Activated B cell treated with CpG ODN at 0.5 μM for 24 hours (primary cell): ENCODE data around the gene LCORL. TPM values are rescaled to one million over a fixed set of nuclear protein-coding genes. Genes with fewer than 3 reads are reported as not detected.

Experiments used
- ATAC-seq: fragments of 200-7000 bp; cut with Tn5 transposase; one replicate; pipeline ENCODE4 v1.10.0; 2021; ENCODE audit warnings: low read depth, mild to moderate bottlenecking, moderate library complexity
- CTCF ChIA-PET: fragments of 350-600 bp; sonication (Branson Sonifier 250); formaldehyde crosslinking; loops from one replicate; lab custom pipeline; 2021; ENCODE audit warnings: antibody characterized with exemption; lab: Charles Lee
- POLR2A ChIA-PET: fragments of 350-600 bp; sonication (Branson Sonifier 250); formaldehyde crosslinking; loops from one replicate; lab custom pipeline; 2021; ENCODE audit warnings: antibody characterized with exemption; lab: Charles Lee
- DNase-seq: peaks from one replicate; pipeline ENCODE4 v3.0.0; 2022
- H3K27ac Mint-ChIP-seq: one replicate; pipeline ENCODE4 v1.8.0; 2020; ENCODE audit warnings: mixed read lengths
- H3K27me3 Mint-ChIP-seq: one replicate; pipeline ENCODE4 v1.8.0; 2021; ENCODE audit warnings: mixed read lengths
- H3K36me3 Mint-ChIP-seq: one replicate; pipeline ENCODE4 v1.8.0; 2021; ENCODE audit warnings: low read depth, mixed read lengths
- H3K4me1 Mint-ChIP-seq: one replicate; pipeline ENCODE4 v1.8.0; 2021; ENCODE audit warnings: mixed read lengths
- H3K4me3 Mint-ChIP-seq: one replicate; pipeline ENCODE4 v1.8.0; 2020; ENCODE audit warnings: mild to moderate bottlenecking, mixed read lengths
- H3K9me3 Mint-ChIP-seq: one replicate; pipeline ENCODE4 v1.8.0; 2020; ENCODE audit warnings: mixed read lengths
- intact Hi-C: fragments of 100-400 bp; cut with micrococcal nuclease; formaldehyde crosslinking; loops from one replicate; pipeline ENCODE4 v1.15.1; 2024
- total RNA-seq: library from RNA; stranded (reverse); gene quantifications from 2 replicates; pipeline ENCODE4 v1.2.3, GENCODE V29; 2022
- TF ChIP-seq, protein P1 (sequence below): fragments of 200-600 bp; IDR thresholded peaks from one replicate; pipeline ENCODE4 v1.8.0; 2022; ENCODE audit warnings: antibody characterized with exemption, mild to moderate bottlenecking

Gene LCORL
- total RNA-seq, 1 donor from 2014 or later: 12.6 TPM

DNA sequence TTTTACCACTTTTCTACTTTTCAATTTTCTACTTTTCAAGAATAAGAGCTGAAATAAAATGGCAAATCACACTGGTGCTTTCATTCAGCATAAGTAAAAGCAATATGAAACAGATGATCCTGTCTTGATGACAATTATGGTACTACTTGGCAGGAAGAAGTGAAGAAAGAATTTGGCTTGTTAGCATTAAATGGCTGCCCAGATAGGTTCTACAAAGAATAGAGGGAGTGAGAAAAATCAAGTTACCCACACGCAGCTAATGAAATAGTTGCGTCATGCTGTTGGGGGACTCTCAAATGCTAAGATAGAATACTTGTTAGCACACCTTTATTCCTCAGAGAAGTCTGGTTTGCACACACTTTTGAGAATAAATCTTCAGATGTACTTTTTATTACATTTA, 12.5 kb upstream of the LCORL start:
- no peak overlapping the region for H3K4me3 Mint-ChIP-seq
- ATAC-seq (no peak), DNase-seq (no peak)
- CTCF ChIA-PET: no interaction called here
- no peaks in the 10 kb centered on the region for H3K4me1 Mint-ChIP-seq
- H3K27me3 Mint-ChIP-seq: peaks cover 32% of the 10 kb centered on the region
- intact Hi-C loops: no loop called here
- no peaks in the 10 kb centered on the region for H3K9me3 Mint-ChIP-seq
- H3K27ac Mint-ChIP-seq: no peak overlapping the region
- H3K36me3 Mint-ChIP-seq: no peaks in the 10 kb centered on the region
- POLR2A ChIA-PET: no interaction called here
- TF ChIP-seq, protein P1, sequence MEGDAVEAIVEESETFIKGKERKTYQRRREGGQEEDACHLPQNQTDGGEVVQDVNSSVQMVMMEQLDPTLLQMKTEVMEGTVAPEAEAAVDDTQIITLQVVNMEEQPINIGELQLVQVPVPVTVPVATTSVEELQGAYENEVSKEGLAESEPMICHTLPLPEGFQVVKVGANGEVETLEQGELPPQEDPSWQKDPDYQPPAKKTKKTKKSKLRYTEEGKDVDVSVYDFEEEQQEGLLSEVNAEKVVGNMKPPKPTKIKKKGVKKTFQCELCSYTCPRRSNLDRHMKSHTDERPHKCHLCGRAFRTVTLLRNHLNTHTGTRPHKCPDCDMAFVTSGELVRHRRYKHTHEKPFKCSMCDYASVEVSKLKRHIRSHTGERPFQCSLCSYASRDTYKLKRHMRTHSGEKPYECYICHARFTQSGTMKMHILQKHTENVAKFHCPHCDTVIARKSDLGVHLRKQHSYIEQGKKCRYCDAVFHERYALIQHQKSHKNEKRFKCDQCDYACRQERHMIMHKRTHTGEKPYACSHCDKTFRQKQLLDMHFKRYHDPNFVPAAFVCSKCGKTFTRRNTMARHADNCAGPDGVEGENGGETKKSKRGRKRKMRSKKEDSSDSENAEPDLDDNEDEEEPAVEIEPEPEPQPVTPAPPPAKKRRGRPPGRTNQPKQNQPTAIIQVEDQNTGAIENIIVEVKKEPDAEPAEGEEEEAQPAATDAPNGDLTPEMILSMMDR: no peak

DNA sequence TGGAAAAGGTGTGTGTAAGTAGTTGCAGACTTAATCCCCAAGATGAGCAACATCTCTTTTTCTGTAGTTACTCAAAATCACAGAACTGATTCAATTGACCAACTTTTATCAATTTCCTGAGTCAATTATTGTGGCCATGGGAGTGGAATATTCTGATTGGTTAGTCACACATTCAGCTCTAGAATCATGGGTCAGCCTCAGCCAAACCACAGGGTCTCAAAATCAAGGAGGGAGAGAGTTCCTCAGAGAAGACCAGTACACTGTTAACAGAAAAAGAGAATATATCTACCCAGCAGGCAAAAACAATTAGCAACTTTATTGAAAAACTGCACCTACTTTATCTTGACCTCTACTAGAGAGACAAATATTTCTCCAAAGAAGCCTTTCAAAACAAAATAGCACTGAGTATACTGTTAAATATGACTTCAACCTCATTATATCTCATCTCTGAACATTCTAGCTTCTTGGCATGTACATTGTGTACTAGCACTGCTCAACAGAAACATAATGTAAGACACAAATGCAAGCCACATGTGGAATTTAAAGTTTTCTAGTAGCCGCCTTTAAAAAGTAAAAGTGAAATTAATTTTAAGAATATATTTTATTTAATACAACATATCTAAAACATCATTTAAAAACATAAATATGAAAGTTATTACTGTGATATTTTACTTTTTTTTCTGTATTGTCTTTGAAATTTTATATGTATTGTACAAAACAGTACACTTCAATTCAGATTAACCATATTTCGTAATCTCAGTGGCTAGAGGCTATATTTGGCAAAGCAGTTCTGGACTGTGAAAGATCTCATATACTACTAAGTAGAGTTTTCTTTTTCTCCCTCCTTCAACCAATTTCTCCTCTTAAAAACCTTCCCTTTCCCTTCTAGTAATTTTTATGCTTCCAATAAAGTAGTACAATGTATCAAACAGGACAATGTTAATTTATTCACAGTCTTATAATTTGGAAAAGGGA, 11.8 kb upstream of the LCORL start:
- H3K9me3 Mint-ChIP-seq: no peaks in the 10 kb centered on the region
- intact Hi-C loops: no loop called here
- H3K27me3 Mint-ChIP-seq: peaks cover 30% of the 10 kb centered on the region
- TF ChIP-seq, protein P1: no peak
- H3K36me3 Mint-ChIP-seq: no peaks in the 10 kb centered on the region
- DNase-seq: no peak
- no peaks in the 10 kb centered on the region for H3K4me1 Mint-ChIP-seq
- H3K4me3 Mint-ChIP-seq: no peak overlapping the region
- no peak overlapping the region for H3K27ac Mint-ChIP-seq
- ChIA-PET CTCF (no interaction called here), POLR2A (no interaction called here)
- no peak for ATAC-seq

DNA sequence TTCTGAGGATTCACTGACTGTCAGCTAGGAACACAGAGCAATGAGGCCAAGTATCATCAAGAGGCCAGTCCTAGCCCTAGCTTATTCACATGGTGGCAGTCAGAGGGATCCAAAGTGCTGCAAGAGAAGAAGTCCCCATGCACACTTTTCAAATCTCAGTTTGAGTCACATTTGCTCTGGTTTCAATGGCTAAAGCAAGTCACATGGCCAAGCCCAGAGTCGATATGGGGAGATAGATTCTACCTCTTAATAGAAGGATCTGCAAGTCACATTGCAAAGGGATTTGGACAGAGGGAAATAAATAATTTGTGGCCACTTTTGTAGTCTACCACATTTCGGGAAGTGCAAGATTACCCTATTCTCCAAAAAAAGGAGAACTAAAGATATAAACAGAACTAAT, 3.7 kb upstream of the LCORL start:
- intact Hi-C loops: no loop called here
- TF ChIP-seq, protein P1: no peak
- ATAC-seq: no peak
- Mint-ChIP-seq H3K4me1 (peaks cover 10% of the 10 kb centered on the region), H3K4me3 (no peak overlapping the region), H3K27ac (no peak overlapping the region), H3K9me3 (no peaks in the 10 kb centered on the region), H3K36me3 (peaks cover 9% of the 10 kb centered on the region), H3K27me3 (peaks cover under 1% of the 10 kb centered on the region)
- CTCF ChIA-PET: no interaction called here
- POLR2A ChIA-PET: no interaction called here
- DNase-seq: no peak

DNA sequence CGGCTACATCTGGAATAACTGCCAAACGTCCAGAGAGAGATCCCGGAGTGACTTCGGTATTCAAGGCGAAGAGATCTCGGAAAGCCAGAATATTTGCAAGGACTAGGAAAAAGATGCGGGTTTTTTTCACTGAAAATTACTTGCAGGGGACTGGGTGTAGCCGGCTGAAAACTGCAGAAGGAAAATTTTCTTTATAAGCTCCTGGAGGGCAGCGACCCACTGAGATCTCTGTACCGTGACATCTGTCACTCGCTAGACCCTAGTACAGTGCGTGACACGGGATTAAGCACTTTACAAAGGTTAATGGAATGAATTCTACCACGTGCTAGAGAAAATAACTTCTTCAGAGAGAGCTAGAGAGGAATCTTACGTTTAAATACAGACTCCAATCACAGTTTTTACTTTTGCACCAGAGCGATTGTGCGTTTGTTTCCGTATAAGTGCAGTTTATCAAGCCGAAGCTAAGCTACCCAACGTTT, 1.1 kb upstream of the LCORL start:
- no peak for ATAC-seq
- ChIA-PET CTCF (no interaction called here), POLR2A (interaction anchor here (0.7 to 1.0 kb wide), 4 partner anchors 12 to 445 kb away, joined by 3 to 5 read pairs (median 3); partner anchors contain the start of genes DCAF16, LAP3 and NCAPG)
- intact Hi-C loops: loop anchor here (1.0 to 5.0 kb wide), 5 partner anchors 35 to 1795 kb away; partner anchors contain the start of gene TAPT1
- DNase-seq: no peak
- Mint-ChIP-seq H3K9me3 (no peaks in the 10 kb centered on the region), H3K4me3 (peak overlapping the region; percentile 93), H3K36me3 (peaks cover 9% of the 10 kb centered on the region), H3K27ac (peak overlapping the region; percentile 90), H3K4me1 (peaks cover 18% of the 10 kb centered on the region), H3K27me3 (no peaks in the 10 kb centered on the region)
- TF ChIP-seq, protein P1: no peak

DNA sequence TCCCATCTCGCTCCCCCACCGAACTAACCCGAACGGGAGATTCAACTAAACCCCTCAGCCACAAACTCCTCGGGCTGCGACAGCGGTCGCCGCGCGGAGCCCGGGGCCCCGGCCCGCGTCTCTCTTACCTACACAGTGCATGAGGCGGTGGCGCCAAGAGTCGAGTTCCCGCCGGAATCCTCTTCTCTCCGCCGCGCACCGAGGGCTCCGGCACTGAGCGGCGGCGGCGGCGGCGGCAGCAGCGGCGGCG, 160 bp downstream of the LCORL start:
- peaks cover 22% of the 10 kb centered on the region for H3K4me1 Mint-ChIP-seq
- H3K9me3 Mint-ChIP-seq: no peaks in the 10 kb centered on the region
- intact Hi-C loops: loop anchor here (1.0 to 5.0 kb wide), 5 partner anchors 211 to 1794 kb away; partner anchors contain the start of genes DCAF16, LAP3, MED28 and NCAPG
- peak overlapping the region; percentile 90 for H3K27ac Mint-ChIP-seq
- TF ChIP-seq, protein P1: no peak
- no peak for DNase-seq
- ATAC-seq: peak; percentile 6
- ChIA-PET CTCF (no interaction called here), POLR2A (no interaction called here)
- peak overlapping the region; percentile 93 for H3K4me3 Mint-ChIP-seq
- no peaks in the 10 kb centered on the region for H3K27me3 Mint-ChIP-seq
- H3K36me3 Mint-ChIP-seq: peaks cover 9% of the 10 kb centered on the region
